Measurements from ENCODE around the gene RBM15B. TPM values are rescaled to one million over a fixed set of nuclear protein-coding genes. Genes with fewer than 3 reads are reported as not detected.
A peak's percentile ranks its signal among the peaks of the same experiment; 100 is the strongest.

The RBM15B gene
- polyA plus RNA-seq, 3 donors: 7.1 to 10.3 (median 9.1) TPM

DNA sequence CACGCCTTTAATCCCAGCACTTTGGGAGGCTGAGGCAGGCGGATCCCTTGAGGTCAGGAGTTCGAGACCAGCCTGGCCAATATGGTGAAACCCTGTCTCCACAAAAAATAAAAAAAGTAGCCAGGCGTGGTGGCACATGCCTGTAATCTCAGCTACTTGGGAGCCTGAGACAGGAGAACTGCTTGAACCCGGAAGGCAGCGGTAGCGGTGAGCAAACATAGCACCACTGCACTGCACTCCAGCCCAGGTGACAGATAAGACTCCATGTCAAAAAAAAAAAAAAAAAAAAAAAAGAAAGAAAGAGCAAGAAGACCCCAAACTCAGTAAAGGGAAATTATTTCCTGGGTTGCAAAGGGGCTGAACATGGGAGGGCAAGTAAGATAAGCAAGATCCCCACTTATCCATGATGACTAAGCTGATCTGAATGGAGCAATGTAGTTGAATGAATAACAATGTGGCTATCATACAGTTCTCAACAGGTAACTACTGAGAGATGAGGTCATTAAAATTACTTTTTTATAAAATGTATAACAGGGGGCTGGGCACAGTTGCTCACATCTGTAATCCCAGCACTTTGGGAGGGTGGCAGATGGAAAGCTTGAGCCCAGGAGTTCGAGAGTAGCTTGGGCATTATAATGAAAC is 46.0 kb downstream of the RBM15B start:
- TF ChIP-seq, protein P1, sequence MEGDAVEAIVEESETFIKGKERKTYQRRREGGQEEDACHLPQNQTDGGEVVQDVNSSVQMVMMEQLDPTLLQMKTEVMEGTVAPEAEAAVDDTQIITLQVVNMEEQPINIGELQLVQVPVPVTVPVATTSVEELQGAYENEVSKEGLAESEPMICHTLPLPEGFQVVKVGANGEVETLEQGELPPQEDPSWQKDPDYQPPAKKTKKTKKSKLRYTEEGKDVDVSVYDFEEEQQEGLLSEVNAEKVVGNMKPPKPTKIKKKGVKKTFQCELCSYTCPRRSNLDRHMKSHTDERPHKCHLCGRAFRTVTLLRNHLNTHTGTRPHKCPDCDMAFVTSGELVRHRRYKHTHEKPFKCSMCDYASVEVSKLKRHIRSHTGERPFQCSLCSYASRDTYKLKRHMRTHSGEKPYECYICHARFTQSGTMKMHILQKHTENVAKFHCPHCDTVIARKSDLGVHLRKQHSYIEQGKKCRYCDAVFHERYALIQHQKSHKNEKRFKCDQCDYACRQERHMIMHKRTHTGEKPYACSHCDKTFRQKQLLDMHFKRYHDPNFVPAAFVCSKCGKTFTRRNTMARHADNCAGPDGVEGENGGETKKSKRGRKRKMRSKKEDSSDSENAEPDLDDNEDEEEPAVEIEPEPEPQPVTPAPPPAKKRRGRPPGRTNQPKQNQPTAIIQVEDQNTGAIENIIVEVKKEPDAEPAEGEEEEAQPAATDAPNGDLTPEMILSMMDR (IDR thresholded peaks at IDR 0.05): no peak
- peak overlapping the region in 1 of 7 donors; percentile 46 for H3K27ac Mint-ChIP-seq
- H3K79me2 ChIP-seq (ENCODE audit: insufficient read depth, low read length): no peaks in the 10 kb centered on the region
- H3K27ac ChIP-seq (ENCODE audit: low read depth in 1 of 2, low read length in 2 of 2): no peak overlapping the region
- no peak overlapping the region for H3K4me3 ChIP-seq (replicated peaks in 1 of 3; ENCODE audit: low read depth in 2 of 3, low read length in 3 of 3)
- intact Hi-C loops (cut with micrococcal nuclease): no loop called here
- H3K9me3 Mint-ChIP-seq: no peaks in the 10 kb centered on the region
- H2AFZ ChIP-seq (ENCODE audit: insufficient read depth, low read depth, low read length, poor library complexity, severe bottlenecking): no peak overlapping the region
- no peaks in the 10 kb centered on the region for H4K20me1 ChIP-seq (ENCODE audit: insufficient read depth, low read length)
- H3K4me3 Mint-ChIP-seq: peak overlapping the region in 1 of 2 donors; percentile 43
- DNase-seq: no peak
- H3K36me3 ChIP-seq (replicated peaks in 1 of 2; ENCODE audit: control insufficient read depth in 1 of 2, insufficient read depth in 2 of 2, low read length in 2 of 2): peaks cover 49 to 86% of the 10 kb centered on the region in 2 donors
- peaks cover 0 to 3% (median 0%) of the 10 kb centered on the region in 3 donors for H3K27me3 Mint-ChIP-seq (ENCODE audit: low read depth in 3 of 3)
- no peak overlapping the region for H3K9ac ChIP-seq (ENCODE audit: insufficient read depth, low read length, poor library complexity, severe bottlenecking)
- no peak overlapping the region for H3K4me2 ChIP-seq (replicated peaks; ENCODE audit: extremely low read depth, low read length, poor library complexity, severe bottlenecking)
- H3K36me3 Mint-ChIP-seq: peaks cover 53 to 91% of the 10 kb centered on the region in 2 donors
- H3K4me1 Mint-ChIP-seq: no peaks in the 10 kb centered on the region
- no peaks in the 10 kb centered on the region for H3K9me3 ChIP-seq (replicated peaks in 1 of 2; ENCODE audit: control insufficient read depth in 1 of 2, insufficient read depth in 1 of 2, low read length in 2 of 2)
- 94% methylated on average over 3 of the region's 8 CpGs for WGBS (ENCODE audit: insufficient coverage)
- no peaks in the 10 kb centered on the region for H3K4me1 ChIP-seq (ENCODE audit: control insufficient read depth in 1 of 2, insufficient read depth in 2 of 2, low read length in 2 of 2)
- H3K27me3 ChIP-seq (ENCODE audit: control insufficient read depth in 2 of 2, insufficient read depth in 2 of 2, low read length in 2 of 2): no peaks in the 10 kb centered on the region

- H3K9ac ChIP-seq (ENCODE audit: insufficient read depth, low read length, poor library complexity, severe bottlenecking): no peak overlapping the region
- H3K4me1 ChIP-seq (ENCODE audit: control insufficient read depth in 1 of 2, insufficient read depth in 2 of 2, low read length in 2 of 2): no peaks in the 10 kb centered on the region
- no peak for DNase-seq
- H3K27me3 Mint-ChIP-seq (ENCODE audit: low read depth in 3 of 3): peaks cover 0 to 2% (median 0%) of the 10 kb centered on the region in 3 donors
- TF ChIP-seq, protein P1 (IDR thresholded peaks at IDR 0.05): no peak
- H3K79me2 ChIP-seq (ENCODE audit: insufficient read depth, low read length): peaks cover 6% of the 10 kb centered on the region
- no peaks in the 10 kb centered on the region for H3K27me3 ChIP-seq (ENCODE audit: control insufficient read depth in 2 of 2, insufficient read depth in 2 of 2, low read length in 2 of 2)
- no peaks in the 10 kb centered on the region for H3K9me3 ChIP-seq (replicated peaks in 1 of 2; ENCODE audit: control insufficient read depth in 1 of 2, insufficient read depth in 1 of 2, low read length in 2 of 2)
- H3K4me1 Mint-ChIP-seq: no peaks in the 10 kb centered on the region
- H3K9me3 Mint-ChIP-seq: no peaks in the 10 kb centered on the region
- H3K36me3 ChIP-seq (replicated peaks in 1 of 2; ENCODE audit: control insufficient read depth in 1 of 2, insufficient read depth in 2 of 2, low read length in 2 of 2): peaks cover 33 to 74% of the 10 kb centered on the region in 2 donors
- H3K4me3 ChIP-seq (replicated peaks in 1 of 3; ENCODE audit: low read depth in 2 of 3, low read length in 3 of 3): no peak overlapping the region
- H3K4me2 ChIP-seq (replicated peaks; ENCODE audit: extremely low read depth, low read length, poor library complexity, severe bottlenecking): no peak overlapping the region
- intact Hi-C loops (cut with micrococcal nuclease): no loop called here
- no CpG with 5 or more reads among the region's 8 CpGs for WGBS (ENCODE audit: insufficient coverage)
- H4K20me1 ChIP-seq (ENCODE audit: insufficient read depth, low read length): peaks cover 6% of the 10 kb centered on the region
- H3K27ac ChIP-seq (ENCODE audit: low read depth in 1 of 2, low read length in 2 of 2): no peak overlapping the region
- H3K36me3 Mint-ChIP-seq: peaks cover 49 to 70% of the 10 kb centered on the region in 2 donors
- H3K27ac Mint-ChIP-seq: peak overlapping the region in 2 of 7 donors; percentile 14 to 58
- H2AFZ ChIP-seq (ENCODE audit: insufficient read depth, low read depth, low read length, poor library complexity, severe bottlenecking): no peak overlapping the region
- H3K4me3 Mint-ChIP-seq: no peak overlapping the region
These were observed 50.4 kb downstream of the RBM15B start for GRCh38 chr3:51441282-51442030.
